ENCODE data around the gene APOBEC4. TPM values are rescaled to one million over a fixed set of nuclear protein-coding genes. Genes with fewer than 3 reads are reported as not detected.

Gene APOBEC4
- total and polyA plus RNA-seq, 2 of the 13 experiments (the other 11 are each of a cell fraction or from before 2014, with no cell fraction given): not detected

GRCh38 chr1:183702813-183703198 is 49.7 kb upstream of the APOBEC4 start:
- FAIRE-seq: no peak
- intact Hi-C loops (cut with micrococcal nuclease; ENCODE audit: unreplicated experiment): no loop called here

More at GRCh38 chr1:183702813-183703198, 49.7 kb upstream of the APOBEC4 start:
- CTCF ChIA-PET (ENCODE audit: low intra/inter-chr PET ratio, low total read pairs): no interaction called here
- H3K4me2 ChIP-seq (ENCODE audit: low read depth, low read length): no peak overlapping the region
- no peaks in the 10 kb centered on the region for H3K9me3 ChIP-seq (ENCODE audit: low read length)
- no peak overlapping the region for H3K9ac ChIP-seq (ENCODE audit: insufficient read depth, low read depth, low read length)
- in situ Hi-C loops (cut with HindIII; ENCODE audit: extremely low pct_ligation_motif_present, low pct_unique_long_range_greater_than_20kb): no loop called here
- H2AFZ ChIP-seq (ENCODE audit: low read length): no peak overlapping the region
- no peaks in the 10 kb centered on the region for H3K27me3 ChIP-seq (ENCODE audit: control insufficient read depth in 1 of 2, insufficient read depth in 2 of 2, low read length in 2 of 2)
- no peaks in the 10 kb centered on the region for H3K36me3 ChIP-seq (replicated peaks in 1 of 2; ENCODE audit: control insufficient read depth in 1 of 2, insufficient read depth in 2 of 2, low read length in 2 of 2)
- no peak for TF ChIP-seq NFRKB (IDR thresholded peaks at IDR 0.05)
- no peak for TF ChIP-seq ZNF180 (CRISPR knock-in tag; IDR thresholded peaks at IDR 0.05; ENCODE audit: borderline replicate concordance, low read depth)
- no peak for TF ChIP-seq CBFB (CRISPR knock-in tag; IDR thresholded peaks at IDR 0.05)
- no peak for TF ChIP-seq TMF1 (CRISPR knock-in tag; IDR thresholded peaks at IDR 0.05; ENCODE audit: low read depth)
- TF ChIP-seq ZBTB10 (CRISPR knock-in tag; IDR thresholded peaks at IDR 0.05; ENCODE audit: borderline replicate concordance): no peak
- no peaks in the 10 kb centered on the region for H3K79me2 ChIP-seq (ENCODE audit: insufficient read depth, low read length)
- POLR2A ChIA-PET: no interaction called here
- DNase-seq (ENCODE audit: low spot score) (no peak), ATAC-seq (no peak)
- no peak overlapping the region for H3K4me3 ChIP-seq (replicated peaks in 1 of 3; ENCODE audit: insufficient read depth in 1 of 3, low read depth in 2 of 3, low read length in 3 of 3)
- no peaks in the 10 kb centered on the region for H4K20me1 ChIP-seq (ENCODE audit: insufficient read depth, low read length)
- no TSS peak for BruUV-seq (replicated peaks)
- H3K4me1 ChIP-seq (ENCODE audit: insufficient read depth, low read length): peaks cover 33% of the 10 kb centered on the region
- WGBS (ENCODE audit: low lambda C conversion rate): 98% methylated on average over 9 of the region's 9 CpGs
- no peak overlapping the region for H3K27ac ChIP-seq (ENCODE audit: extremely low read length, insufficient read depth, low read length)
